ENCODE measurements around the gene ATP2B2. TPM values are rescaled to one million over a fixed set of nuclear protein-coding genes. Genes with fewer than 3 reads are reported as not detected.

ATP2B2 gene
- total RNA-seq, 2 experiments from 2014 or later: 0.06 TPM; not detected in 1

GRCh38 chr3:10524270-10524669 lies 18.9 kb upstream of the ATP2B2 start:
- intact Hi-C loops (cut with micrococcal nuclease; ENCODE audit: unreplicated experiment): no loop called here
- ChIA-PET POLR2A (interaction anchor here (0.6 kb wide), 1 partner anchor 52 kb away, joined by 8 read pairs; no protein-coding TSS in a partner anchor), CTCF (ENCODE audit: unreplicated experiment) (no interaction called here)
- Histone ChIP-seq H3K27ac (ENCODE audit: low read depth, low read length, poor library complexity, severe bottlenecking) (no peak overlapping the region), H3K36me3 (ENCODE audit: insufficient read depth, low read length) (no peaks in the 10 kb centered on the region), H3K9me2 (ENCODE audit: insufficient read depth, low read length) (no peaks in the 10 kb centered on the region), H3K79me2 (ENCODE audit: insufficient read depth, low read depth, low read length) (no peaks in the 10 kb centered on the region), H4K20me1 (ENCODE audit: insufficient read depth, low read length) (no peaks in the 10 kb centered on the region), H3K4me3 (ENCODE audit: low read depth, low read length, poor library complexity, severe bottlenecking) (no peak overlapping the region), H3K4me1 (ENCODE audit: insufficient read depth, low read length, poor library complexity, severe bottlenecking) (no peaks in the 10 kb centered on the region), H2AFZ (ENCODE audit: low read length) (no peak overlapping the region), H3K4me2 (ENCODE audit: low read length) (no peak overlapping the region), H3K9me3 (ENCODE audit: low read length) (no peaks in the 10 kb centered on the region)
- no peak for DNase-seq (ENCODE audit: low spot score)
- no TSS peak for BruUV-seq (replicated peaks)
- TF ChIP-seq CTCF (conservative IDR thresholded peaks at IDR 0.05; ENCODE audit: low read length) (no peak), EZH2phosphoT487 (IDR thresholded peaks at IDR 0.05; ENCODE audit: borderline replicate concordance, low read depth, low read length) (no peak)

GRCh38 chr3:10523561-10523960 lies 18.2 kb upstream of the ATP2B2 start:
- Histone ChIP-seq H3K4me2 (ENCODE audit: low read length) (no peak overlapping the region), H3K27ac (ENCODE audit: low read depth, low read length, poor library complexity, severe bottlenecking) (no peak overlapping the region), H3K4me3 (ENCODE audit: low read depth, low read length, poor library complexity, severe bottlenecking) (no peak overlapping the region), H3K4me1 (ENCODE audit: insufficient read depth, low read length, poor library complexity, severe bottlenecking) (no peaks in the 10 kb centered on the region), H4K20me1 (ENCODE audit: insufficient read depth, low read length) (no peaks in the 10 kb centered on the region), H2AFZ (ENCODE audit: low read length) (no peak overlapping the region), H3K36me3 (ENCODE audit: insufficient read depth, low read length) (no peaks in the 10 kb centered on the region), H3K9me2 (ENCODE audit: insufficient read depth, low read length) (no peaks in the 10 kb centered on the region), H3K79me2 (ENCODE audit: insufficient read depth, low read depth, low read length) (no peaks in the 10 kb centered on the region), H3K9me3 (ENCODE audit: low read length) (no peaks in the 10 kb centered on the region)
- ChIA-PET CTCF (ENCODE audit: unreplicated experiment) (no interaction called here), POLR2A (interaction anchor here (0.6 kb wide), 1 partner anchor 53 kb away, joined by 8 read pairs; no protein-coding TSS in a partner anchor)
- DNase-seq (ENCODE audit: low spot score): no peak
- TF ChIP-seq EZH2phosphoT487 (IDR thresholded peaks at IDR 0.05; ENCODE audit: borderline replicate concordance, low read depth, low read length): no peak
- no peak for TF ChIP-seq CTCF (conservative IDR thresholded peaks at IDR 0.05; ENCODE audit: low read length)
- intact Hi-C loops (cut with micrococcal nuclease; ENCODE audit: unreplicated experiment): loop anchor here (2.0 kb wide), 1 partner anchor 179 kb away; no protein-coding TSS in a partner anchor
- no TSS peak for BruUV-seq (replicated peaks)

GRCh38 chr3:10522646-10523303 lies 17.4 kb upstream of the ATP2B2 start:
- Histone ChIP-seq H4K20me1 (ENCODE audit: insufficient read depth, low read length) (no peaks in the 10 kb centered on the region), H3K9me2 (ENCODE audit: insufficient read depth, low read length) (no peaks in the 10 kb centered on the region), H3K27ac (ENCODE audit: low read depth, low read length, poor library complexity, severe bottlenecking) (no peak overlapping the region), H3K4me2 (ENCODE audit: low read length) (no peak overlapping the region), H3K9me3 (ENCODE audit: low read length) (no peaks in the 10 kb centered on the region), H3K4me3 (ENCODE audit: low read depth, low read length, poor library complexity, severe bottlenecking) (no peak overlapping the region), H3K36me3 (ENCODE audit: insufficient read depth, low read length) (no peaks in the 10 kb centered on the region), H3K79me2 (ENCODE audit: insufficient read depth, low read depth, low read length) (no peaks in the 10 kb centered on the region), H2AFZ (ENCODE audit: low read length) (no peak overlapping the region), H3K4me1 (ENCODE audit: insufficient read depth, low read length, poor library complexity, severe bottlenecking) (no peaks in the 10 kb centered on the region)
- ChIA-PET POLR2A (interaction anchor here (0.6 kb wide), 1 partner anchor 386 kb away, joined by 3 read pairs; no protein-coding TSS in a partner anchor), CTCF (ENCODE audit: unreplicated experiment) (interaction anchor here (0.6 to 1.0 kb wide), 2 partner anchors 12 to 179 kb away, joined by 3 to 4 read pairs; no protein-coding TSS in a partner anchor)
- no peak for TF ChIP-seq EZH2phosphoT487 (IDR thresholded peaks at IDR 0.05; ENCODE audit: borderline replicate concordance, low read depth, low read length)
- peak; percentile 46 for TF ChIP-seq CTCF (conservative IDR thresholded peaks at IDR 0.05; ENCODE audit: low read length)
- DNase-seq (ENCODE audit: low spot score): peak; percentile 33
- no TSS peak for BruUV-seq (replicated peaks)
- intact Hi-C loops (cut with micrococcal nuclease; ENCODE audit: unreplicated experiment): loop anchor here (2.0 kb wide), 1 partner anchor 178 kb away; no protein-coding TSS in a partner anchor
